Panc1 (cell line): Measurements from ENCODE around the gene MYB. TPM values are rescaled to one million over a fixed set of nuclear protein-coding genes. Genes with fewer than 3 reads are reported as not detected.

Source experiments
- ATAC-seq: fragments of 200-7000 bp; cut with Tn5 transposase; 2 replicates; pipeline ENCODE4 v1.9.1; 2020; ENCODE audit warnings: mild to moderate bottlenecking, moderate library complexity
- BruUV-seq: library from RNA; stranded (reverse); fragments of 400-500 nt; replicated peaks from 2 replicates; lab custom pipeline; 2021; lab: Mats Ljungman, UMichigan
- CTCF ChIA-PET: fragments of 300-600 bp; sonication (Branson Sonifier 250); formaldehyde crosslinking; loops from one replicate; lab custom pipeline; 2022; ENCODE audit warnings: antibody characterized with exemption; lab: Charles Lee
- POLR2A ChIA-PET: fragments of 300-600 bp; sonication (Branson Sonifier 250); formaldehyde crosslinking; loops from one replicate; lab custom pipeline; 2022; ENCODE audit warnings: antibody characterized with exemption; lab: Charles Lee
- DNase-seq: peaks from one replicate; pipeline ENCODE4 v3.0.0-alpha.2; 2010; ENCODE audit warnings: low read depth, low spot score
- H3K27ac ChIP-seq: 2 replicates; pipeline ENCODE4 v1.5.1; 2011; ENCODE audit warnings: mild to moderate bottlenecking, low read length, inconsistent platforms
- H3K27me3 ChIP-seq: fragments of 200-500 bp; sonication (Bioruptor generic); 2 replicates; pipeline ENCODE4 v1.6.0; 2014; ENCODE audit warnings: low read length, inconsistent platforms; ENCODE audit not compliant: control insufficient read depth, insufficient read depth
- H3K36me3 ChIP-seq: fragments of 200-500 bp; sonication (Bioruptor generic); 2 replicates; pipeline ENCODE4 v1.5.1; 2014; ENCODE audit warnings: inconsistent platforms, mild to moderate bottlenecking, low read length, moderate library complexity; ENCODE audit not compliant: control insufficient read depth, insufficient read depth
- H3K4me1 ChIP-seq: 2 replicates; pipeline ENCODE4 v1.5.1; 2011; ENCODE audit warnings: inconsistent platforms, mild to moderate bottlenecking, low read length, moderate library complexity; ENCODE audit not compliant: control insufficient read depth, insufficient read depth
- H3K4me3 ChIP-seq, 2 experiments: 2 replicates each; pipeline ENCODE4 v1.5.1; 2011 to 2012; ENCODE audit warnings: low read depth in 2 of 2, low read length in 2 of 2, mild to moderate bottlenecking in 2 of 2, inconsistent platforms in 1 of 2, moderate library complexity in 1 of 2
- H3K9me3 ChIP-seq: fragments of 200-500 bp; sonication (Bioruptor generic); 2 replicates; pipeline ENCODE4 v1.5.1; 2014; ENCODE audit warnings: low read depth, mild to moderate bottlenecking, inconsistent platforms, low read length, moderate library complexity; ENCODE audit not compliant: control insufficient read depth, insufficient read depth
- CTCF ChIP-seq: fragments of 450-650 bp; IDR thresholded peaks from 2 replicates; pipeline ENCODE4 v1.5.1; 2017; ENCODE audit warnings: mild to moderate bottlenecking
- POLR2AphosphoS5 ChIP-seq: IDR thresholded peaks from 2 replicates; pipeline ENCODE4 v1.6.1; 2012; ENCODE audit warnings: mild to moderate bottlenecking, low read depth, low read length, moderate library complexity
- REST ChIP-seq, 2 experiments: IDR thresholded peaks; 2 replicates each; pipeline ENCODE4 v1.6.1; 2011 to 2012; ENCODE audit warnings: low read depth in 2 of 2, control low read depth in 1 of 2, low read length in 1 of 2, mild to moderate bottlenecking in 1 of 2, moderate library complexity in 1 of 2; ENCODE audit not compliant: insufficient read depth in 1 of 2
- SIN3A ChIP-seq: IDR thresholded peaks from 2 replicates; pipeline ENCODE4 v1.6.1; 2012; ENCODE audit warnings: low read depth, mild to moderate bottlenecking, low read length, moderate library complexity, borderline replicate concordance; ENCODE audit not compliant: insufficient read depth
- TCF7L2 ChIP-seq: IDR thresholded peaks from 2 replicates; pipeline ENCODE4 v1.6.1; 2011; ENCODE audit warnings: mild to moderate bottlenecking, low read depth, low read length, inconsistent platforms
- in situ Hi-C: cut with HindIII; loops from 2 replicates; pipeline ENCODE4 v1.10.0; 2016; ENCODE audit warnings: low sequenced_read_pairs, low pct_unique_long_range_greater_than_20kb
- intact Hi-C: fragments of 100-400 bp; cut with micrococcal nuclease; formaldehyde crosslinking; loops from one replicate; pipeline ENCODE4 v1.10.0; 2022; ENCODE audit not compliant: unreplicated experiment
- total RNA-seq: library from RNA; stranded (reverse); gene quantifications from one replicate; pipeline ENCODE4 v1.2.1, GENCODE V29; 2021; ENCODE audit not compliant: unreplicated experiment

MYB gene
- total RNA-seq, 1 experiment from 2014 or later = 1.3 TPM

- no peak for TF ChIP-seq REST (IDR thresholded peaks at IDR 0.05; ENCODE audit: insufficient read depth in 1 of 2, low read depth in 2 of 2, low read length in 1 of 2)
- TF ChIP-seq TCF7L2 = no peak
- TF ChIP-seq POLR2AphosphoS5 = no peak
- no peak for TF ChIP-seq CTCF
- TF ChIP-seq SIN3A = no peak
- Histone ChIP-seq H3K27me3 (peaks cover 23% of the 10 kb centered on the region), H3K36me3 (no peaks in the 10 kb centered on the region; the same call in 1 of the 2 replicates), H3K9me3 (no peaks in the 10 kb centered on the region), H3K4me3 (no peak overlapping the region), H3K27ac (no peak overlapping the region), H3K4me1 (peaks cover 3% of the 10 kb centered on the region)
- ChIA-PET POLR2A (no interaction called here), CTCF (no interaction called here)
- no TSS peak for BruUV-seq
- ATAC-seq = no peak
- intact Hi-C loops (no loop called here), in situ Hi-C loops (no loop called here)
- no peak for DNase-seq
These were observed 1.7 kb upstream of the MYB start for GRCh38 chr6:135179372-135179771.

GRCh38 chr6:135179920-135180541 is 1.1 kb upstream of the MYB start:
- Histone ChIP-seq H3K27ac (no peak overlapping the region), H3K27me3 (peaks cover 30% of the 10 kb centered on the region), H3K4me3 (peak overlapping the region; percentile 67 to 78), H3K9me3 (no peaks in the 10 kb centered on the region), H3K36me3 (no peaks in the 10 kb centered on the region; the same call in 1 of the 2 replicates), H3K4me1 (peaks cover 3% of the 10 kb centered on the region)
- ChIA-PET POLR2A (no interaction called here), CTCF (no interaction called here)
- DNase-seq = no peak
- TF ChIP-seq POLR2AphosphoS5 (no peak), CTCF (no peak), SIN3A (no peak), REST (IDR thresholded peaks at IDR 0.05; ENCODE audit: insufficient read depth in 1 of 2, low read depth in 2 of 2, low read length in 1 of 2) (no peak), TCF7L2 (no peak)
- no peak for ATAC-seq
- BruUV-seq = no TSS peak
- intact Hi-C loops (loop anchor here (10.0 kb wide), 1 partner anchor 125 kb away; the partner anchor contains the start of gene HBS1L), in situ Hi-C loops (no loop called here)
